Measurements from ENCODE around the gene TP53I13. TPM values are rescaled to one million over a fixed set of nuclear protein-coding genes. Genes with fewer than 3 reads are reported as not detected.

TP53I13 gene
- total and polyA plus RNA-seq, 2 of the 4 experiments (the other 2 are of a cell fraction): 22.0 to 48.3 TPM

GRCh38 chr17:29595943-29596774 lies 27.7 kb downstream of the TP53I13 start:
- CTCF ChIA-PET: no interaction called here

More at GRCh38 chr17:29595943-29596774, 27.7 kb downstream of the TP53I13 start:
- Histone ChIP-seq H3K4ac (ENCODE audit: low read depth, low read length) (no peak overlapping the region), H2BK20ac (ENCODE audit: low read depth, low read length) (no peak overlapping the region), H3K14ac (replicated peaks; ENCODE audit: low read depth, low read length) (no peak overlapping the region), H2AFZ (replicated peaks; ENCODE audit: low read length, poor library complexity) (no peak overlapping the region), H2AK9ac (replicated peaks; ENCODE audit: low read depth, low read length, poor library complexity) (no peak overlapping the region), H4K91ac (ENCODE audit: insufficient read depth, low read depth, low read length) (no peak overlapping the region), H3K9me3 (ENCODE audit: control insufficient read depth, insufficient read depth, low read length) (no peaks in the 10 kb centered on the region), H2BK120ac (ENCODE audit: low read depth, low read length) (no peak overlapping the region), H3K4me3 (ENCODE audit: insufficient read depth, low read depth, low read length) (no peak overlapping the region), H3K27me3 (ENCODE audit: control insufficient read depth, insufficient read depth, low read length) (peaks cover 2% of the 10 kb centered on the region; the same call in 1 of the 2 replicates), H3K9ac (ENCODE audit: low read depth, low read length) (no peak overlapping the region), H4K20me1 (ENCODE audit: insufficient read depth, low read length) (peaks cover 36% of the 10 kb centered on the region), H2AK5ac (ENCODE audit: low read depth, low read length) (0 out of 2 replicates have a peak overlapping the region, but pooled peaks have one; percentile 10), H3K4me1 (ENCODE audit: control insufficient read depth, insufficient read depth, low read length) (peaks cover 16% of the 10 kb centered on the region), H3K23ac (ENCODE audit: low read depth, low read length) (no peak overlapping the region), H3K4me2 (ENCODE audit: low read depth, low read length) (no peak overlapping the region), H4K5ac (ENCODE audit: low read depth, low read length) (no peak overlapping the region), H3K18ac (ENCODE audit: low read depth, low read length) (no peak overlapping the region), H2BK5ac (ENCODE audit: low read depth, low read length, poor library complexity, severe bottlenecking) (no peak overlapping the region), H4K8ac (ENCODE audit: low read depth in 2 of 2, low read length in 2 of 2) (no peak overlapping the region), H2BK15ac (ENCODE audit: low read depth, low read length) (no peak overlapping the region), H3K9me1 (ENCODE audit: insufficient read depth, low read length) (no peaks in the 10 kb centered on the region), H3K79me1 (ENCODE audit: low read depth in 1 of 2, low read length in 2 of 2) (peaks cover 0 to 16% of the 10 kb centered on the region in 2 experiments), H3K27ac (ENCODE audit: insufficient read depth, low read length) (no peak overlapping the region), H3K36me3 (ENCODE audit: control insufficient read depth, insufficient read depth, low read length) (no peaks in the 10 kb centered on the region), H3K56ac (ENCODE audit: extremely low read depth, insufficient read depth, low read length) (no peak overlapping the region)
- POLR2A ChIA-PET (ENCODE audit: unreplicated experiment): no interaction called here
- WGBS, 2 experiments (ENCODE audit: extremely low coverage in 2 of 2, insufficient read length in 1 of 2): 85% methylated on average over 4 of the region's 12 CpGs; no CpG with 5 or more reads in 1 of the 2 experiments
- DNase-seq (no peak), ATAC-seq (ENCODE audit: low read depth) (no peak)
- dilution Hi-C loops (cut with HindIII; ENCODE audit: low sequenced_read_pairs, unreplicated experiment): no loop called here
- intact Hi-C loops (cut with micrococcal nuclease): no loop called here
- BruUV-seq (replicated peaks): no TSS peak
- TF ChIP-seq NFE2L2 (IDR thresholded peaks at IDR 0.05; ENCODE audit: low read depth, low read length) (no peak), USF2 (IDR thresholded peaks at IDR 0.05; ENCODE audit: low read depth, low read length) (no peak)
- in situ Hi-C loops (cut with MboI; ENCODE audit: low sequenced_read_pairs): no loop called here

Measured in IMR-90 (cell line).